ENCODE measurements around the gene BUD23.

- peak in 1 of 11 experiments; percentile 27 for TF ChIP-seq CTCF (IDR thresholded peaks at IDR 0.05 in 8 of 11, conservative IDR thresholded peaks at IDR 0.05 in 3 of 11)
- peak; percentile 97 to 98 (median 98) for TF ChIP-seq POLR2AphosphoS5 (IDR thresholded peaks at IDR 0.05)
Observed at GRCh38 chr7:73738612-73739386, 55.4 kb downstream of the BUD23 start, which contains the start of gene ABHD11.

Measured in spleen (tissue), 7 donors.